ENCODE measurements around the gene C7.
"Not testable (repeated sequence)": the region's sequence is repeated elsewhere in the genome, so short reads cannot be mapped to it uniquely, and the experiment has no call there.

DNA sequence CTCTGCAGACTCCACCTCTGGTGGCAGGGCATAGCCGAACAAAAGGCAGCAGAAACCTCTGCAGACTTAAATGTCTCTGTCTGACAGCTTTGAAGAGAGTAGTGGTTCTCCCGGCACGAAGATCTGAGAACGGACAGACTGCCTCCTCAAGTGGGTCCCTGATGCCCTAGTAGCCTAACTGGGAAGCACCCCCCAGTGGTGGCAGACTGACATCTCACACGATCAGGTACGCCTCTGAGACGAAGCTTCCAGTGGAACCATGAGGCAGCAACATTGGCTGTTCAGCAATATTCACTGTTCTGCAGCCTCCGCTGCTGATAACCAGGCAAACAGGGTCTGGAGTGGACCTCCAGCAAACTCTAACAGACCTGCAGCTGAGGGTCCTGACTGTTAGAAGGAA is 113.3 kb downstream of the C7 start:
- TF ChIP-seq ZNF510 (tag by site-specific recombination; IDR thresholded peaks at IDR 0.05; ENCODE audit: insufficient replicate concordance); CTCF (tag by site-specific recombination; IDR thresholded peaks at IDR 0.05); ZNF449 (tag by site-specific recombination; IDR thresholded peaks at IDR 0.05); SETDB1 (IDR thresholded peaks at IDR 0.05; ENCODE audit: insufficient read length, low read length); ZNF132 (tag by site-specific recombination; IDR thresholded peaks at IDR 0.05; ENCODE audit: borderline replicate concordance); ZNF747 (tag by site-specific recombination; IDR thresholded peaks at IDR 0.05); KLF17 (tag by site-specific recombination; IDR thresholded peaks at IDR 0.05): not testable (repeated sequence)
